HG03025 (cell line): ENCODE measurements around the gene CPSF4.

Experiments
- ATAC-seq: cut with Tn5 transposase; IDR thresholded peaks from one replicate; pipeline ENCODE4 v1.9.1; 2021; ENCODE audit warnings: mild to moderate bottlenecking, moderate library complexity; ENCODE audit not compliant: unreplicated experiment, low FRiP score

The CPSF4 gene

DNA sequence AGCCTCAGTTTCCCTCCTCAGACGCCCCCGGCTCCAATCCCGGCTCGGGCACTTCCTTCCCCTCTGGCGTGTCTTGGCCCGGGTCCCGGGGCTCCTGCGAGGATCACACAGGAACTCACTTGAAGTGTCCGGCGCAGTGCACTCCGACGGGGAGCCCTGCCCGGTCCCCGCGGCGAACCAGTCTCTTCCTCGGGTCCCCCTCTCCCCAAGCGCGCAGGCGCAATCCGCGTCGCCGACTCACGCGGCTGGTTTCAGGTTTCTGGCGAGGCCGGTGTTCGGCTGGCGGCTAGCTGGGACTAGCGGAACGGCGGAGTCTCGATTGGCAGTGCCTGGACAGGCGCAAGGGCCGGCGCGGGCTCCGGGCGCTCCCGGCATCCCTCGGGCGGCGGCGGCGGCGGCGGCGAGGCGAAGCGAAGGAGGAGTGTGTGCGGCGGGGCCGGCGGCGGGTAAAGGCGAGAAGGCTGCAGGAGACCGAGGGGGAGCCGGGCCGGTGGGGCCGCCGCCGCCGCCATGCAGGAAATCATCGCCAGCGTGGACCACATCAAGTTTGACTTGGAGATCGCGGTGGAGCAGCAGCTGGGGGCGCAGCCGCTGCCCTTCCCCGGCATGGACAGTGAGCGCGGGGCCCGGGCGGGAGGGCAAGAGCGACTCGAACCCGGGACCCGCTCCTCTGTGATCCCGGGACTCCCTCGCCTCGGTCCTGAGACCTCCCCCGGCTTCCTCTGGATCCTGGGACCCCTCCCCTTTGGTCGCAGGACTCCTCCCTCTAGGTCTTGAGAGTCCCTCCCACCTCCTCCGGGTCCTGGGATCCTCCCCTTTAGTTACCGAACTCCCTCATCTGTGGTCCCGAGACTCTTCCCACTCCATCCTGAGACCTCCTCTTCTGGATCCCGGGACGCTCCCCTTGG is at the start of gene CPSF4, which contains the start of gene PTCD1:
CPSF4 (plus strand) TSS at position 371 of the 908 bp plus-strand sequence; CDS start at position 511, 140 bp downstream.
PTCD1 (minus strand) TSS at position 226 of the 908 bp plus-strand sequence. CDS start 3,556 bp downstream, outside the sequence.
- peak; percentile 77 for ATAC-seq

DNA sequence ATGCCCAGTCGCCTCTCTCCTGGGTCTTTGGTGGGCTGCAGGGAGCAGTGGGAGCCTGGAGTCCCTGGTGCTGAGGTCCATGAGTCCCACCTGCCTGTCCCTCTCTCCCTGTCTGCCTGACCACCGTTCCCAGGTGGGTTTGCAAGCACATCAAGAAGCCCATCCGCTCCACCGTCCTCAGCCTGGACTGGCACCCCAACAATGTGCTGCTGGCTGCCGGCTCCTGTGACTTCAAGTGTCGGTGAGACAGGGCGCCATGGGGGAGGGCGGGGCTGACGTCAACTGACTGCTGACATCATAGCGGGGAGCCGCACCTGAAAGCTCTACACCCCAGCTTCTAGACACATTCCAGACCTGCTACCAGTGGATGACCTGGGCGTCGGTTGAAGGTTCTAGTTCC is 49.0 kb upstream of the CPSF4 start:
- no peak for ATAC-seq

DNA sequence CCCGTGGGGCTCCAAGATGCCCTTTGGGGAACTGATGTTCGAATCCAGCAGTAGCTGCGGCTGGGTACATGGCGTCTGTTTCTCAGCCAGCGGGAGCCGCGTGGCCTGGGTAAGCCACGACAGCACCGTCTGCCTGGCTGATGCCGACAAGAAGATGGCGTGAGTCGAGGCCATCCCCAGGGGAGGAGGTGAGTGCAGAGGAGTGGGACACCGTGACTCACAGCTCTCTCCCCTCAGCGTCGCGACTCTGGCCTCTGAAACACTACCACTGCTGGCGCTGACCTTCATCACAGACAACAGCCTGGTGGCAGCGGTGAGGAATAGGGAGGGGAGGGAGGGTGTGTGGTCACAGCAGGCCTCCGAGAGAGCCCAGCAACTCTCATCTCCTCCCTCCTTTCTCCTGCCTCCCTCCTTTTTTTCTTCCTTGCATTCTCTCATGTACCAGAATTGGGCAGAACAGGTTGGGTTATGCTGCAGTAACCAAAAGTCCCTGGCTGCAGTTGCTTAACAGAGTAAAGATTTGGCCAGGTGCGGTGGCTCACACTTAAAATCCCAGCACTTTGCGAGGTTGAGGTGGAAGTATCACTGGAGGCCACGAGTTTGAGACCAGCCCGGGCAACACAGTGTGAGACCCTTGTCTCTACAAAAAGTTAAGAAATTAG is 47.7 kb upstream of the CPSF4 start:
- ATAC-seq: no peak

DNA sequence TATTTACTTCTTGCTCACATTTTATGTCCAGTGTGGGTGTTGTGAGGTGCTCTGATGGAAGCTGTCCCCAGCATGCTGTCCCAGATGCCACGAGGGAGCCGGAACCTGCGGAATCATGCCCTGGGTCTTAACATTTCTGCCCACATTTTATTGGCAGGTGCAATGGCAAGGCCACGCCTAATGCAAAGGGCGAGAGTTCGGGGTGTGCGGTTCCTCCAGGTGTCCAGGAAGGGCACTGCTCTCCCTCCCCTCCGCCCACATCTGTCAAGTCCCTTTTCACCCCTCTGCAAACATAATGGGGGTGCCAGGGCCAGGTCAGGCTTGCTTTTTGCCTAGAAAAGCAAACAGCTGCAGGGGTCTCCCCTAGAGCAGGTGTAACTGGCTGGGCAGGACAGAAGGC is 46.7 kb upstream of the CPSF4 start:
- ATAC-seq: no peak

DNA sequence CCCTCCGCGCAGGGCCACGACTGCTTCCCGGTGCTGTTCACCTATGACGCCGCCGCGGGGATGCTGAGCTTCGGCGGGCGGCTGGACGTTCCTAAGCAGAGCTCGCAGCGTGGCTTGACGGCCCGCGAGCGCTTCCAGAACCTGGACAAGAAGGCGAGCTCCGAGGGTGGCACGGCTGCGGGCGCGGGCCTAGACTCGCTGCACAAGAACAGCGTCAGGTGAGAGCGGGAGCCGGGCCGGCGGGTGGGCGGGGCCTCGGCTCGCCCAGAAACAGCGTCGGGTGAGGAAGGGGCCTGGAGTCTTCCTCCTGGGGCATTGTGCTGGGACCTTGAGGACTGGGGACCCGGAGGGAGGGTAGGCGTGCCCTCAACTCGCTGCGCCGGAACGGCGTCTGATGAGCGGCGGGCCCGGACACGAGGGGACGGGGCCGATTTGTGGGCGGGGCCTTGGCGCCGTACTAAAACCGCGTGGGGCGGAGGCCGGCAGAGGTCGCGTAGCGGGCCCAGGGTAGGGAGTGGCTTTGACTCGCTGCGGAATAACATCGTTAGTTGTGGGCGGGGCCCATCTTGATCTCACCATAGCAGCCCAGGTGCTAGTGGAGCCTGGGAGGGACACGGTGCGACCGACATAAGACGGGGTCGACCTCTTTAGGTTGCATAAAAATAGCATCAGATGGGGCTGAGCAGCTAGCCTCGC is 45.9 kb upstream of the CPSF4 start:
- ATAC-seq: no peak

DNA sequence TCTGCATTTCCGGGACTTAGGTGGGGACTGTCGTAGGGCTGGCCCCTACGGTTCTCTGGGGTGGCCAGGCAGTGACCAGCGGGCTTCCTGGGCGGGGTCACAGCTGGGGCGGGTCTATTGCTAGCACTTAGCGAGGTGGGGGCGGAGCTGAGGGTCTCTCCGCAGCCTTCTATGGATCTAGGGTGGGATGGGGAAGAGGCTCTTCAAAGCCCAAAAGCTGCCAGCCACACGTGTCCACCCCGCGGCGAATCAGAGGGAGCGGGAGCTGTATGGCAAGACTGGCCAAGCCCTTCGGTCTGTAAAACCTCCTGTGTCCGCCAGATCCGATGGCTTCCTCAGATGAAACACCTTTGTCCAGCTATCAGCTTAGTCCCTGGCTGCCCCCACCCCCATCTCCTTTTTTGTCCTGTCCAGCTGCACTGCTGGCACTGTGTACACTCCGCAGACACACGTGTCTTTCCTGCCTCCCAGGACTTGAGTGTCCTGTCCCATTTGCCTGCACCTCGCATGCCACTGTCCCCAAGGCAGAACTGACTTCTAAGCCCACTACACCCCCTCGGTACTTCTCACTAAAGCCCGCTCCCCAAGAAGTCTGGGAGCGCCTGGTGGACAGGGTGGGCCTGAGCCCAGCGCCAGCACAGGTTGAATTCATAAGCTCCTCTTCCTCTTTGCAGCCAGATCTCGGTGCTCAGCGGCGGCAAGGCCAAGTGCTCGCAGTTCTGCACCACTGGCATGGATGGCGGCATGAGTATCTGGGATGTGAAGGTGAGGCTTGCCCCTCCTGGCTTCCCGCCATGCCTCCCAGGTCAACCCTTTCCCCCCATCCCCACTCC is 45.2 kb upstream of the CPSF4 start:
- ATAC-seq: no peak

DNA sequence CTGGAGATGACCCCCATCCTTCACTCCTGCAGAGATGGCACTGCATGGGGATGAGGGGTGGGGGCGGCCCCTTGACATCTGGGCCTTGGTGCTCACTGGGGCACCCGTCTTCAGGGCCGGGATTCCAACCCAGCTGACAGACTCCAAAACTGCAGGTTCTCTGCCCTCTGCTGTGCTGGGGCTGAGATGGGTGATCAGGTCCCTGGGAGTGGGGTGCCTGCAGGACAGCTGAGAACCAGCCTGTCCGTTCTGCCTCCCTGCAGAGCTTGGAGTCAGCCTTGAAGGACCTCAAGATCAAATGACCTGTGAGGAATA is 44.6 kb upstream of the CPSF4 start:
- ATAC-seq: no peak

DNA sequence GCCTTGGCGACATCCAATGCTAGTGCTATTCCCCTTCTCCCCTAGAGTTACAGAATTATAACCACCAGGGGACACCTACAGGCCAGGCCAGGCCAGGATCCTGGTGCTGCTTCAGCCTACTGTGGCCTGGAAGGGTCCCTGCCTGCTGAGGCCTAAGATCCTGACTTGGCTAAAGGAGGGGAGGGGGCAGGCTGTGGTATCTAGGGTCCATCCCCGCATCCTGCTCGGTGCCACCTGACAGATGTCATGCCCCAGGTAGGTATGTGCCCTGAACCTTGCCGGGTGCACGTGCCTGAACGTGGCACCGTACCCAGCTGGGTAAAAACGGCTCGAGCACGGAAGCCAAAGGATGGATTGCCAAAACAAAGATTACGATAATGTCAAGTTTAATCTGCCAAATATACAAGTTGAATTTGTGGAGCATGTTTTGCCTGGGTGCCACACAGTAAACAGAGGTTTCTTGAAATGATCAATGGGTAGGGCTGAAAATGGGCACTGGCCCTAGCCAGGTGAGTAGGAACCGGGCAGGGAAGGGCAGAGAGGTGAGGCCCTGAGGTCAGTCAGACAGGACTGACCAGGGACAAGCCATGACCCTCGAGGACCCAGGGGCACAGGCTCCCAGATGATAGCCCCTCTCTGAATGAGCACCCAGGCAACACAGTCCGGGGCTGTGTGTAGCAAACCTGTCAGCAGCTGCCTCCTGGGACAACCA is 43.0 kb upstream of the CPSF4 start:
- ATAC-seq: no peak

DNA sequence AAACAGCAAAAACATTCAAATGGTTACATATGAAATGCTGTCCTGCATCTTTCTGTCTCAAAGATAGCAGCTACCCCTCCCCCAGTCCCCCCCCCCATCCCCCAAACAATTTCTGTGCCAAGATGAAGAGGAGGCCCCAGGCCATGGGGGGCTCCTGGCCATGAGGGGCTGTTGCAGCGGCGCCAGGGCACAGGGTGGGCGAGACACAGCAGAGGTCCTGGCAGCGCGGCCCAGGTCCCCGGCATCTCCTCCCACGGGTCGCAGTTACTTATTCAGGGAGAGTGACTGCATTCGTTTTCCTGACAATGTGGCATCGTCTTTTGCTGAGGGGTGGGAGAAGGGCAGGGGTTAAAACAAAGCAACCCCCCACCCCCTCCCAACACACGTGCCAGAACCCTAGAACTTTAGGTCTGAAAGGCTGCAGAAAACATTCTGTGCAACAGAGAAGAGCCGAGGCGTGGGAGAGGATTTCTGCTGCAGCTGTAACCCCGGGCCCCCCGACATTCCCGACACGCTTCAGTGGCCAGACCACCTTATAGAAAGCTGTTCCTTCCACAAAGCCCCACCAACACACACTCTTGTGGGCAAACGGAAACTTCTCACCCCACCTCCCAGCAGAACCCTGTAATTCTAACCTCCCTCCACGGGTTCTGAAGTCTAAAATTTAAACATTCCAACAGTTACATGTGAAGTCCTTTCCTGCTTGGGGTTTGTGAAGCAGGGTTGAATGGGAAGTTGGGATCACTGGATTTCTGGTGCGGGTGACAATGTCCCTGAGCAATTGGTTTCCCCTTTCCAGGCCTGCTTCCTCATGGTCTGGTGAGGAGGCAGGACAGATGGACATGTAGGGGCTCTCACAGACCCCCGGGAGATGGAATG is 42.1 kb upstream of the CPSF4 start:
- no peak for ATAC-seq

DNA sequence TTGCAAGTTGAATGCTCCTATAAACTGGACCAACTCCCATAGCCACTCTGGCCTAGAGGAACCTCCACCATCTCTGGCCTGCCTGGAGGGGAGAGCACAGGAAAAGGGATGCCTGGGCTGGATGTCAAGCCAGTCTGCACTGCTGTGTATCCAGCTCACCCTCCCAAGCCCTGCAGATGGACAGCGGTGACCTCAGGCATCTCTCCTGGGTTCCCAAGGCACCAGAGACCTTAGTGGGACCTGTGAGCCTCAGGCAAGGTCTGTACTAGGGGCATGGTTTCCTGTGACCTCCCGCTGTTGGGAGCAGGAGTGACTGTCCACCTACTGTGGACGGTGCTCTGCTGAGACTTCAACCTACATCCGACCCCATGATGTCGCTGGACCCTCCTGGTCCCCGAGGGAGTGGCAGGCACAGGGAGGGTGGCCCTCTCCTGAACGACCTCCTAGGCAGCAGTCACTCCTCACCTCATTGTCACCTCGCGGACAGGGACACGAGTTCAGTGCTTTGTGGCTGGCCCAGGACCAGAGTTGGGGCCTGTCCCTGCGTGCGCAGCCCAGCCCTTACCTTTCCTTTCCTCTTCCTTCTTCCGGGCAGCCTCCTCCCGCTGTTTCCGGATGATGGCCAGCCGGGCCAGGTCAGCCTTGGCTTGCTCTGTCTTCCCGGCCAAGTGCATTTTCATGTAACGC is 41.3 kb upstream of the CPSF4 start:
- ATAC-seq: no peak

DNA sequence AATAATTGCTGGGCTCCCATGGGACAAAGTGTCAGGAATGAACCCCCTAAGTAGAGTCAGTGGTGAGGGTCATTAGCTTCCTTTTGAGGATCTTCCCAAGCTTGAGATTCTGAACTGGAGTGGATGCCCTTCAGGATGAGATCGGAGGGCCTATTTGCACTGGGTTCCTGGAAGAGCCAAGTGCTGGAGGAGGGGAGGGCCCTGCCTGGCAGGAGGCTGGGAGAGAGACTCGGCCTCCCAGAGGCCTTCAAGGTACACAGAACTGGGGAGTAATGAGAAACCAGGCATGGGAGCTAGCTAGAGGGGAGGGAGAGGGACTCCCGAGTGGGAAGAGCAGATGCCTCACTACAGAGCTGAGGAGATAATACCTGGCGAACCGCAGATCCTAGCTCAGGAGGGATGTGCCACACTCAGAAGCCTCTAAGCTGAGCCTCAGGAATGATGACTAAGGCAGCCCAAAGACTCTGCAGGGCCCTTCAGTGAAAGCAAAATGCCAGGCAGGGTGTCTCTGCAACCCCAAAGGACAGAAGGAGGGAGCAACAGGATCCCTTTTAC is 39.8 kb upstream of the CPSF4 start:
- ATAC-seq: no peak

DNA sequence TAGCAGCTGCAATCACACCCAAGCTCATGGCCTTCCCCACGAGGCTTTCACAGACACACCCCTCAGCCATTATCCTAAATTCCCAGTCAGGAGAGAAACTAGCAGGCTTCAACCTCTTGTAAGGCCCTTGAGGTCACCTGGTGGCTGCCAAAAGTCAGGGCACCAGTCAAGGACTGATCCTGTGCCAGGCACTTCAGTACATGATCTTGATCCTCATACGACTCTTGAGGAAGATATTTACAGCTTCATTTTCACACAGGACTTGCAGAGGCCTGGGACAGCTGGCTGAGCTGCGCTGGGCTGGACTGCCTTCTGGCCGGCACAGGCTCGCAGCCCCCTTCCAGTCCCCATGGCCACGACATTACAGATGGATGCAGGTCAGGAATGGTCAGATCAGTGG is 39.1 kb upstream of the CPSF4 start:
- ATAC-seq: no peak

DNA sequence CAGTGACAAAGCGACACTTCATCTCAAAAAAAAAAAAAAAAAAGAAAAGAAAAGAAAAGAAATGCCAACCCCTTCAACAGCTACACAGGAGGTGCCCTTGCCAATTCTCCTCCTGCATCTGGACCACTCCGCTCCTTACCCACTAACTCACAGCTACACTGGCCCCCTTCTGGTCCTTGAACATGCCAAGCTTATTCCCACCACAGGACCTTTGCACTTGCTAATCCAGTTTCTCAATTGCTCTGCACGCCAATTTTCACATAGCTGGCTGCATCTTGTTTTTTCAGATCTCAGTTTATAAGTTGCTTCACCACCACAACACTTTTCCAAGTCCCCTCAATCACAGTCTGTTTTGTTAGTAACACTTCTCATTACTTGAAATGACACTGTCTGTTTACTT is 35.9 kb upstream of the CPSF4 start:
- ATAC-seq: no peak

DNA sequence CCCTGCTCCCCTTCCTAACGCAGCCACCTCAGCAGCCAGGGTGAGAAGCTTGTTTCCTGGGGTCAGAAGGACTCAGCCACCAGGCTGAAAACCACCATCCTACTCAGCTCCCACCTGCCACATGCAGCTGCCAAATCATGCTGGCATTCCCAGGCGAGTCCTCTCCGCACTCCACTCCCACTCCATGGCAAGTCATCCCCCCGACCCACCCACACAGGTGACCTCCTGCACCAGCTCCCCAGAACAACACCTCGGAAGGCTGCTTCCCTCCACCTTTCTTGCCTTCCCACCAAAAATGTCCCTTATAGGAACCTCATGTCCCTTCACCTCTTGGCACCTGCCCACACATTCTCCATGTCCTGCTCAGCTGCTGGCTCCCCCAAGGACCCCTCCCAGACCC is 35.0 kb upstream of the CPSF4 start:
- no peak for ATAC-seq

DNA sequence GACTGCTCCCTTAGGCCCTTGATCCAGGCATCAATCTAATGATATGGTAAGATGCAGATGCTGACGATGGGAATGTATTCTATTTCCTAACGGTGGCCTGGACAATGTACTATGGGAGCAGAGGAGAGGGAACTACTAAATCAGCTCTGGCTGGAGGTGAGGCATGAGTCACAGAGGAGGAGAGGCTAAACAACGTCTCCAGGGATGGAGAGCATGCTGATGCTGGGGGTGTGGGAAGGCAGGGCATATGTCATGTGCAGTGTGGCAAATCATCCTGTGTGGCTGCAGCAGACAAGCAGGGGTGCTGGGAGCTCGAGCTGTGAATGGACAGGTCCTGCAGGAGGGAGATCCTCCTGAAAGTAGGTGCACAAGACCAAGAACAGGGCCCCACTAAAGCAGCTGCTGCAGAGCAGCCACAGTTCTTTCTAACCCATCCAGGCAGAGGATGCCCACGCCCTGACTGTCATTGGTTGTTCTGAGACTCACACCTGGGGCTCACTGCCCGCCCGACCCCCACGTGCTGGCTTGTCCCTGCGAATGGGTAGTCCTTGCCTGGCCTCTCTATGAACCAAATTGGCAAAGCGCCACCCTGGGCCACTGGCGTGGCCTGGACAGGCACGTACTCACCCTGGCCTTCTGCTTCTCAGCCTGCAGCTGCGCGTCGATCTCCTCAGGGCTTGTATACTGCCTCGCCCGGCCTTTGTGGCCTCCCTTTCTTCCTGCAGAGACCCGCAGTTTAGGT is 34.3 kb upstream of the CPSF4 start:
- no peak for ATAC-seq

DNA sequence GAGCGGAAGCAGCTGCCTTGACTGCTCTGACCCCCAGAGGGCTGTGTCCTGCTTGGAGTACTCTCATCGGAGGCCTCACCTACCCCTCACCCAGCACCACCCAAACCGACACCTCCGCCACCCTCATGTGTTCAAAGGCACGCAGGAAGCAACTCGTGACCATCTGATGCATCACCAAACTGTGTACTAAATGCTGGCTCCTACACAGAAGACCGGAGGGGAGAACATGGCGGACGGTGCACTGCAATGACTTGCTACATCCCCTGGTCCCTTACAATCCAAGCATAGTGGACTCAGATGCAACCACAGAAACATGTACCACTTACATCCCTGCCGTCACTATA is 33.8 kb upstream of the CPSF4 start:
- ATAC-seq: no peak

DNA sequence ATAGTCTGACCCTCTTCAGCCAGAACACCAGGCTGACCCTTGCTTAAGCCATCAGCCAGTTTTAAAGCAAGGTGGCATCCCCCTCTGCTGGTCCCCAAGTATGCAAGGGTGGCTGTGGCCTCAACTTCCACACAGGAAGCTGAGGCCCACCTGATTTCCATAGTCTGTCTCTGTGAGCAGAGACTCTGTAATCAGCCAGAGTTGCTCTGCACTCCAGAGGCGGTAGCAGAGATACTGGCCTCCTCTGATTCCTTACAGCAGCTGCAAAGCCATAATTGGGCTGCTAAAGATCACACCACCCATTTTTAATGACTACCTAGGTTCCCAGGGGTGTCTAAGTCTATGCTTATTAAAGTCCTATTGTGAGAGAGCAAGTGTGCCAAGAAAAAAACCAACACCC is 32.2 kb upstream of the CPSF4 start:
- no peak for ATAC-seq
